ENCODE results near the gene MMP14.

GRCh38 chr14:22887260-22887989 is 51.0 kb downstream of the MMP14 start:
- TF ChIP-seq CTCF (conservative IDR thresholded peaks at IDR 0.05) = no peak
- no peak for TF ChIP-seq ZFX (IDR thresholded peaks at IDR 0.05)

All from C4-2B (cell line).